Measurements from ENCODE around the gene FAM180B. TPM values are rescaled to one million over a fixed set of nuclear protein-coding genes. Genes with fewer than 3 reads are reported as not detected.
A peak's percentile ranks its signal among the peaks of the same experiment; 100 is the strongest.

Gene FAM180B
- total and polyA plus RNA-seq, 2 of the 8 experiments (the other 6 are each of a cell fraction or from before 2014, with no cell fraction given): 0.09 TPM; not detected in 1

GRCh38 chr11:47595029-47595428 lies 8.6 kb downstream of the FAM180B start:
- Histone ChIP-seq H3K56ac (replicated peaks; ENCODE audit: insufficient read length, low read depth, low read length) (no peak overlapping the region), H2BK5ac (ENCODE audit: low read depth, low read length) (no peak overlapping the region), H3K4me2 (ENCODE audit: insufficient read depth in 1 of 2, low read depth in 2 of 2, low read length in 2 of 2) (peak overlapping the region; percentile 66 to 69; a peak in 3 of 4 replicates), H2BK12ac (ENCODE audit: low read depth, low read length) (no peak overlapping the region), H2BK120ac (replicated peaks; ENCODE audit: low read depth, low read length) (no peak overlapping the region), H3K4ac (replicated peaks; ENCODE audit: insufficient read length, low read depth, low read length) (no peak overlapping the region), H4K20me1 (replicated peaks in 1 of 2; ENCODE audit: control insufficient read depth in 1 of 2, insufficient read depth in 2 of 2, low read length in 2 of 2) (no peaks in the 10 kb centered on the region), H3K4me1 (replicated peaks in 1 of 4; ENCODE audit: control insufficient read depth in 3 of 4, insufficient read depth in 4 of 4, low read length in 3 of 4) (peaks cover 3 to 8% (median 4%) of the 10 kb centered on the region in 4 experiments; a peak in 6 of 7 replicates), H3K23ac (ENCODE audit: insufficient read length) (no peak overlapping the region), H3K79me2 (ENCODE audit: control insufficient read depth in 1 of 2, insufficient read depth in 2 of 2, low read length in 2 of 2) (no peaks in the 10 kb centered on the region), H2AK5ac (ENCODE audit: low read depth, low read length) (no peak overlapping the region), H3K27ac (ENCODE audit: low read depth, low read length) (no peak overlapping the region), H3K14ac (ENCODE audit: insufficient read length) (no peak overlapping the region), H2BK20ac (ENCODE audit: low read length) (no peak overlapping the region), H3K18ac (ENCODE audit: extremely low read depth, low read length) (no peak overlapping the region), H2AFZ (ENCODE audit: low read length) (peak overlapping the region; percentile 72; the same call in 1 of the 2 replicates), H4K8ac (ENCODE audit: extremely low read depth, insufficient read depth, low read length) (no peak overlapping the region), H3K23me2 (ENCODE audit: low read depth, low read length) (peaks cover 2% of the 10 kb centered on the region; the same call in 1 of the 2 replicates), H4K91ac (replicated peaks; ENCODE audit: insufficient read length, low read length) (no peak overlapping the region), H3K36me3 (ENCODE audit: control insufficient read depth in 2 of 4, insufficient read depth in 4 of 4, low read length in 3 of 4) (no peaks in the 10 kb centered on the region), H4K5ac (ENCODE audit: insufficient read length, low read depth, low read length) (no peak overlapping the region), H3K4me3 (ENCODE audit: extremely low read depth in 1 of 4, insufficient read depth in 2 of 4, low read depth in 3 of 4, low read length in 4 of 4) (peak overlapping the region in 1 of 4 experiments; percentile 94; a peak in 1 of 8 replicates), H2BK15ac (ENCODE audit: low read length) (no peak overlapping the region), H3K9me3 (ENCODE audit: insufficient read depth in 2 of 2, low read depth in 1 of 2, low read length in 1 of 2) (no peaks in the 10 kb centered on the region), H3K27me3 (replicated peaks in 1 of 4; ENCODE audit: control insufficient read depth in 3 of 4, extremely low read depth in 1 of 4, insufficient read depth in 3 of 4, low read length in 3 of 4) (peaks cover 0 to 32% (median 26%) of the 10 kb centered on the region in 4 experiments; a peak in 6 of 7 replicates), H3K9ac (replicated peaks in 1 of 4; ENCODE audit: extremely low read depth in 1 of 4, low read depth in 3 of 4, low read length in 3 of 4) (no peak overlapping the region), H3K79me1 (ENCODE audit: low read depth, low read length) (no peaks in the 10 kb centered on the region)
- 76% methylated on average over 7 of the region's 7 CpGs; no CpG with 5 or more reads in 1 of the 2 experiments for WGBS, 2 experiments (ENCODE audit: extremely low coverage in 1 of 2, insufficient coverage in 1 of 2, insufficient read length in 1 of 2, insufficient replicate concordance in 2 of 2, low coverage in 1 of 2, low lambda C conversion rate in 2 of 2, missing lambda C conversion rate in 1 of 2)
- FAIRE-seq: no peak
- DNase-seq (ENCODE audit: low read depth in 1 of 2, low spot score in 2 of 2): no peak
- ChIA-PET POLR2A (ENCODE audit: partially characterized antibody) (interaction anchor here (0.8 to 5.1 kb wide), 12 partner anchors 9 to 187 kb away, joined by 3 to 42 read pairs (median 4); partner anchors contain the start of genes FAM180B, KBTBD4, NDUFS3 and PTPMT1), CTCF (ENCODE audit: partially characterized antibody) (interaction anchor here (0.6 to 2.6 kb wide), 6 partner anchors 9 to 29 kb away, joined by 3 to 9 read pairs (median 6); partner anchors contain the start of gene FAM180B)
- TF ChIP-seq CREB1 (IDR thresholded peaks at IDR 0.05) (no peak), KDM1A (IDR thresholded peaks at IDR 0.05; ENCODE audit: borderline replicate concordance, low read length) (no peak), BCL11A (IDR thresholded peaks at IDR 0.05; ENCODE audit: low read depth in 2 of 2, low read length in 2 of 2) (no peak), CEBPB (IDR thresholded peaks at IDR 0.05; ENCODE audit: low read depth, low read length) (no peak), ZNF274 (IDR thresholded peaks at IDR 0.05; ENCODE audit: borderline replicate concordance, extremely low read depth, low read length) (no peak), CBX5 (IDR thresholded peaks at IDR 0.05; ENCODE audit: low read depth, low read length) (no peak), CHD2 (IDR thresholded peaks at IDR 0.05; ENCODE audit: low read length) (no peak), SP1 (IDR thresholded peaks at IDR 0.05; ENCODE audit: low read depth, low read length) (no peak), EP300 (IDR thresholded peaks at IDR 0.05; ENCODE audit: borderline replicate concordance in 1 of 2, low read depth in 2 of 2, low read length in 2 of 2) (no peak), ATF2 (IDR thresholded peaks at IDR 0.05; ENCODE audit: low read length) (no peak), KDM5A (IDR thresholded peaks at IDR 0.05; ENCODE audit: low read length) (no peak), HDAC2 (IDR thresholded peaks at IDR 0.05; ENCODE audit: borderline replicate concordance in 1 of 2, low read depth in 2 of 2, low read length in 2 of 2) (no peak)
